GM12892 (cell line): ENCODE measurements around the gene MIER2.

Experiments used
- POLR2A ChIP-seq: IDR thresholded peaks from 2 replicates; pipeline ENCODE4 v1.6.1; 2011; ENCODE audit warnings: low read depth, low read length, control low read depth
- POLR2AphosphoS5 ChIP-seq: IDR thresholded peaks from 2 replicates; pipeline ENCODE4 v1.6.1; 2011; ENCODE audit warnings: low read depth, low read length, control low read depth

GRCh38 chr19:279656-280055 is 64.9 kb downstream of the MIER2 start:
- TF ChIP-seq POLR2A = no peak
- no peak for TF ChIP-seq POLR2AphosphoS5
